ENCODE results near the gene NUDT1.

The NUDT1 gene

DNA sequence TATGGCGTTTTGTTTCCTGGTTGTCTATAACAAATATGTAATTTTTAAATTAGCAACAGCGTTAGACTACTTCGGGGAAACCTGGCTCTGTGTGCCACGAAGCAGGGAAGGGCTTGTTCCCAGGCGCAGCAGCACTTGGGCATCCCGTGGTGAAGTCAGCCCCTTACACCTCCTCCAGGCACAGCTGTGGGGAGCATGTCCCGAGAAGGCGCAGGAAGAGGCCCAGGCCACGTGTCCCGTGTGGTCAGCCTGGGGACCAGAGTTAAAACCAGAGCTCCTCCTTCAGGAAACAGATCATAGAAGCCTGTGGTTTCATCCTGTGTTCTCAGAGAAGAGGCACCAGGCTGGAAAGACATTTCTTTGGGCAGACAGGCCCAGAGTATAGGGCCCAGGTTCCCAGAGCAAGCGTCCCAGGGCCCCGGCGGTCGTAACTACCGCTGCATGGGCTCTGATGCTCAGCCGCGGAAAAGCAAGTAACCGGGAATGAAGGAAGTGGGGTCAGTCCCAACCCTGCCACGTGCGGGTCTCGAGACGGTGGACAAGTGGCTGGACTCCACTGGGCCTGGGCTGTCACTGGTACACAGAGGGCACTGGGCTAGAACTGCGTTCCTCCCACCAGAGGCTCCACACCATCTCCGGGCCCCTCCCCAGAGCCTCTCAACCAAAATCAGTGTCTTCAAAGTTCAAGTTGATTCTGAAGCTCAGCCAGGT is 7.1 kb downstream of the NUDT1 start:
- peak; percentile 49 for DNase-seq (ENCODE audit: low spot score)

GRCh38 chr7:2249744-2250323 is 7.8 kb downstream of the NUDT1 start:
- no peak for DNase-seq (ENCODE audit: low spot score)

GRCh38 chr7:2251381-2251780 is 9.4 kb downstream of the NUDT1 start:
- DNase-seq (ENCODE audit: low spot score): no peak

DNA sequence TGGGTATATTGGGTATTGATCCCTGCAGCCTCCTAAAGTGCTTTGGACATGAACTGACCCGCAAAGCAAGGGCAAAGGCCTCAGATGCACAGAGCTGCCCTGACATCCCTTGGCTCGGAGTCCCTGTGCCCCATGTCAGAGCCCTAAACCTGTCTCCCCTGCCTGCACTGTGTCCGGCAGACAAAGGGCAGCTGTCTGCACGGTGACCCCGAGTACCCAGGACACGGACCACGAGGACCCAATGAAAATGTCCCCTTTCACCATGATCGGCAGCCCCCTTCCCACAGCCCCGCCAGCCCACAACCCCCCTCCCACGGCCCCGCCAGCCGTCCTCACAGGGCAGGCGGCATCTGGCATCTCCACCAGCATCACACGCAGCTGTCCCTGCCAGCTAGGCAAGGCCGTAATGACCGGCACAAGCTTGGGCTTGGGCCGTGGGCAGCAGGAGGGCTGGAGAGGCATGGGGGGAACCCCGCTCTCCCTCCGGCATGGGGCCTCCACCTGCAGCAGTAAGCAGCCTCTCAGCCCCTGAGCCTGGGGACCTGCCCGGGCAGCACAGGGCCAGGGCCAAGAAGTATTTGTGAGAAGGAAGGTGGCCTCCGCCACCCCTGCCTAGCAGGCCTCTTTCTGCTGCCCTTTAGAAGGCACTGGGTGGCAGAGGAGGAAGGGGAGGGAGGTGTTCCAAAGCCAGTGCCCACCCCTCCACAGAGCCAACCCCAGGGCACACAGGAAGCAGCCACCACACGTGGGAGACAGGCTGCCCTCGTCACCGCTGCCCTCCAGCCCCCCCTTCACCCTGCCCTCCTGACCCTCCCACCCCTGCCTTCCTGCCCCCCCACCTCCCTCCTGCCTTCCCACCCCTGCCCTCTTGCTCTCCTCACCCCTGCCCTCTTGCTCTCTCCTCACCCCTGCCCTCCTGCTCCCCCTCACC is 10.1 kb downstream of the NUDT1 start:
- DNase-seq (ENCODE audit: low spot score): no peak

DNA sequence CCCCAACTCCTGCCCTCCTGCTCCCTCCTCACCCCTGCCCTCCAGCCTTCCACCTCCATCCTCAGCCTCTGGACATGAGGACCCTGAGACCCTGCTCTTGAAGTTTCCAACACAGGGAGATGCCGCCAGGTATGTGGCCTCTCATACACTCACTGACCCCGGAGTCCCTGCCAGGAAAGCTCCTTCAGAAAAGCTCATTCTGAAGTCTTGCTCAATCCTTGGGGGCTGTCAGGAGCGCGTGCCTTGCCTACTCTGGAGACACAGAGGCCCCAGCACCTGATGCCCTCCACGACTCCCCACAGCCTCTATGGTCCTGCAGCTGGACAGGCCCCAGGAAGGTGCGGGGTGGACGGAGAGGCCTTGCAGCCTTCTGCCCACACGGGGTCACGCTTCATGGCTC is 11.0 kb downstream of the NUDT1 start:
- DNase-seq (ENCODE audit: low spot score): no peak

DNA sequence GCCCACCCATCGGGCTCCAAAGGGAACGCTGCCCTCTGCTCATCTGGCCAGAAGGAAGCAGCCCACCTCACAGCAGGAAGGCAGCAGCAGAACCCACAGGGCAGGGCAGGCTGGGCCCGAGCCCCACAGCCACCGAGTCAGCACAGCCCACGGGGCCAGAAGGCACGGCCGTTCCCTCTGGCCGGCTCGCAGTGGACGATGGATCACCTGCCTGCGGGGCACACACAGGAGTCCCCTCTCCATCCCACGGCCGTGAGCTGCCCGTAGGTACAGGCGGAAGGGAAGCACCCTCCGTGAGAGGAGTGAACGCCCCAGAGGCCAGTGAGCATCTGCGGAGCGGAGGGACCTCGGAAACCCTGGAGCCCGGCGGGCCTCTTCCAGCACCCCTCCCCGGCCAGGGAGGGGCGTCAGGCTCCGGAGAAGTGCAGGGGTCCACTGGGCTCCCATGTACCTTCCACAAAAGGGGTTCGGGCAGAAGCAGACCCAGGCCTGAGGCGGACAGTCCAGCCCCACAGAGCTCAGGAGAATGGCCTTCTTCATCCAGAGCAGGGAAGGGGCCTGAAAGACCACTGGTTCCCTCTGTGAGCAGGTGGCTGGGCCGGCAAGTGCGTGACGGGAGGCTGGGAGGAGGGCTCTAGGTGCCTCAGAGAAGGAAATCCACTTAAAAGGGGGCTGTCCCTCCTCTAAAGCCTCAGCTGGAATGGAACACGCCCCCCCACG is 11.7 kb downstream of the NUDT1 start:
- DNase-seq (ENCODE audit: low spot score): no peak

DNA sequence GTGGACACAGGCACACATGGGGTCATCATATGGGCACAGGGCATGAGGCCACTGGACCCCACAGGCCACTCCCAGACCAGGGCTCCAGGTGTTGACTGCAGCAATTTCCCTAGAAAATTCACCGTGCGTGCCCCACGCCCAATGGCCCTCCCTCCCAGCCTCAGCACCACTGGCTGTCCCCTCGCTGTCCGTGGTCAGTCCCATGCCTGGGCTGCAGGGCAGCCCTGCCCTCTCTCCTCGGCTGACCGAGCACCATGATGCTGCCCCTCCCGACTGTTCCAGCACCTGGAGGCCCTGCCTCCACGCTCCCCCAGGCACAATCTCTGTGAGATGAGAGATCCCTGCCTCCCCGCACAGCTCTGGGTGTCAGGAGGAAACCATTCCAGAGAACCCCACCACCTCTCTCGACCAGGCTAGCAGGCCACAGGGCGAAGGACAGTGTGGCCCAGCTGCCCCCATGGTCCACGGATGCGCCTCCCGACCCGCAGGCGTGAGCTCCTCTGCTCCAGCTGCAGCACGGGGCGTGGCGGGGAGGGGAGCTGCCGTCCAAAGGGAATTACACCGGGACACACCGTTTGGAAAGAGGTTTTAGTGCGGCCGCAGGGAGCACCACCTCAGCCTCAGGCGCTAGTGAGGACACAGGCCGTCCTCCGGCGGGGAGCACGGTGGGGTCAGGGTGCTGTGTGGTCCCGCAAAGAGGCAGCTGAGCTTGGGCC is 12.6 kb downstream of the NUDT1 start:
- no peak for DNase-seq (ENCODE audit: low spot score)

DNA sequence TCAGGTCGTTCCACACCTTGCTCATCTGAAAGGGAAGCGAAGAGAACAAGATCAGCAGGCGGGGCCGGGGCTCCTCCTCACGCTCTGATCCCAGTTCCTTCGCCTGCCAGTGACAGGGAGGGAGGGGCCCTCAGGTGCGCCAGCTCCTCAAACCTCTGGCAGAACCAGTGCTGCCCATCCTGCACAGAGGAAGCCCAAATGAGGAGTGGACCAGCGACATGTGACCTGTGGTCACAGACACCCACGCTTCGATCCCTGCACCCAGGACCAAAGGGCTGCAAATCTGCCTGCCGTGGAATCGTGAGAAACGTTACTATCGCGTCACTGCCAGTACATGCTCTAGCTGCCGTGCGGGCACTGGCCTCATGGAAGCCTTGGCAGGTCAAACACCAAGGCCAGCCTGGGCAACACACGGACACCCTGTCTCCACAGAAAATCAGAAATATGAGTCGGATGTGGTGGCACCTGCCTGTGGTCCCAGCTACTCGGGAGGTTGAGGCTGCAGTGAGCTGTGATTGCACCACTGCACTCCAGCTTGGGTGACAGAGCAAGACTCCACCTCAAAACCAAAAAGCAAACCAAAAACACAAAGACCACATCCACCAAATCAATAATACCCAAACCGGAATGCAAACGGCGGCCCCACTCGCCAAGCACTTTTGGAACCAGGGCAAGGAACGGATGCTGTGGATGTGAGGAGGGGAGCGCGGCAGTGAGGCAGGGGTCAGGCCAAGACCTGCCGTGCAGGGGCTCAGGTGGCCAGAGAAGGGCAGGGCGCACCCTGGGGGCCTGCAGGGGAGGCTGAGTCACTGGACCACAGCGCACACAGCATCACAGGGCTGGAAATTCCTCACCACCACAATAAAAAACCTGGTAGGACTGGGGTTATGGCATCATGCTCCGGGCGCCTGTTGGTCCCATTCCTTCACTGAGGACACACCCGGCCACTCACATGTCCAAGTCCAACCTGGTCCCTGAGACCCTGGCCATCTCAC is 13.4 kb downstream of the NUDT1 start:
- no peak for DNase-seq (ENCODE audit: low spot score)

- no peak for DNase-seq (ENCODE audit: low spot score)
Observed at GRCh38 chr7:2256306-2257045, 14.4 kb downstream of the NUDT1 start.

DNA sequence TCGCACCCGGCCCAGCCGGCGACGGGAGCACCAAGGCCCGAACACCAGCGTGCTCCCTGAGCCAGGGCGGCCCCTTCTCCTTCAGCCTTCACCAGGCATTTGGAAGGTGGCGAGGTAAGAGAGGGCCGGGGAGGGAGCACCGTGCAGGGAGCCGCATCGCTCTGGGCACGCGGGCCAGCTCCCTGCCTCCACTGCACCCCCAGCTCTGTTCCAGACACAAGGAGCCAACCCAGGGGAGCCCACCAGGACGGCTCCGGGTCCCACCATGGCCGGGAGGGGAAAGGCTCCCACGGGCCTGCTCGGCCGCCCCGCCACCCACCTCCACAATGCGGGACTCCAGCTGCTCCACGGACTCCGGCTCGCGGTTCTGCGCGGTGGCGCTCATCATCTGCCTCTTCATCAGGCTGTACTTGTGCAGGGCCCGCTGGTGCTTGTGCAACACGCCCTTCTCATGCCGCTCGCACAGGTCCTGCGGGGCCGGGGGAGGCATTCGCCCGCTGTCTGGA is 15.1 kb downstream of the NUDT1 start:
- DNase-seq (ENCODE audit: low spot score): no peak

GRCh38 chr7:2257651-2258050 is 15.6 kb downstream of the NUDT1 start:
- DNase-seq (ENCODE audit: low spot score): no peak

- no peak for DNase-seq (ENCODE audit: low spot score)
Observed at GRCh38 chr7:2258661-2259365, 16.8 kb downstream of the NUDT1 start.

DNA sequence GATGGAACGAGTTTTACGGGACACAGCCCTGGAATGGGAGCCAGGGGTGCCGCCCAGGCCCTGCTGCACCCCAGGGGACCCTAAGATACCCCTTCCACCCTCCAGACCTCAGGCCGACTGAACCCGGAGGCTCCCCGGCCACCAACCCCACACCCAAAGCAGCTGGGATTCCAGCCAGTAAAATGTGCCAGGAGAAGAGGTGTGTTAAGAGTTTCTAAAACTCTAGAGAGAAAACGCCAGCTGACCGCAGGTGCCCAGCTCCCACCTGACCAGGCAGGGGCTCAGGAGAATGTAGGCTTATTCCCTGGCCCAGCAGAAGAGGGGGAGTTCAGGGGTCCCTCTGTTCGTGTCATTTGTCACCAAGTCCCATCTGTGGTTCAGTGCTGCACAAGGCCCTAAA is 17.5 kb downstream of the NUDT1 start:
- no peak for DNase-seq (ENCODE audit: low spot score)

DNA sequence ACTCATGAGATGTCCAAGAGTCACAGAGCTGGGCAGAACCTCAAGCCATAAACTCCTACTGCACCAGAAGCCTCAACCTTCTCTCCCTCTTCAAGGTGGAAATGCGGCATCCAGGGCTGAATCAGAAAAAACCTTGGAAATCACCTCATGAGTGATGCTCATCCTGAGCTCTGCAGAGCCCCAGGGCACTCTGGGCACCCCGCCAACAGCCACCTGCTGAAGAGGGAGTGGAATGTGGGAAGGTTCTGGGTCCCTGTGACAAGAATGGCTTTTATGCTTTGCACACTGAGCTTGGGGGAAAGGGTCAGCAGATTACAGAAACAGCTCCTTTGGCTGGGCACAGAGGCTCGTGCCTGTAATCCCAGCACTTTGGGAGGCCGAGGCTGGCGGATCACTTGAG is 18.8 kb downstream of the NUDT1 start:
- DNase-seq (ENCODE audit: low spot score): no peak

GRCh38 chr7:2261611-2262010 is 19.6 kb downstream of the NUDT1 start:
- no peak for DNase-seq (ENCODE audit: low spot score)

DNA sequence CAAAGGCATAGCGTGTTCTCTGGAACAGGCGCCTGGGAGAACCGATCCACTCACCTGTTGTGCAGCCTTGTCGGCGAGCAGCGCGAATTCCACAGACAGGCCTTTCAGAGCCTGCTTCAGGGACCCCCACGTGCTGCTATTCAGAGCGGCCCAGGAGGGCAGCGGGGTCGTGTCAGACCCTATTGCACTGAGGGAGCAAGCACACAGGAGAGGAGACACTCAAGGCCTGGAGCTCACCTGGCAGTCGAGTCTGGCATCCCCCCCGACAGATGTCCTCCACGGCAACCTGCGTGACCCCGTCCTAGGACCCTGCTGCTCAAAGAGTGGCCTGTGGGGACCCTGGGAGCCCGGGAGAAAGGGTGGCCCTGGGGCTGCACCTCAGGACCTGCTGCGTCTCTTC is 21.1 kb downstream of the NUDT1 start:
- no peak for DNase-seq (ENCODE audit: low spot score)

- DNase-seq (ENCODE audit: low spot score): no peak
Observed at GRCh38 chr7:2264158-2264557, 22.1 kb downstream of the NUDT1 start.

DNA sequence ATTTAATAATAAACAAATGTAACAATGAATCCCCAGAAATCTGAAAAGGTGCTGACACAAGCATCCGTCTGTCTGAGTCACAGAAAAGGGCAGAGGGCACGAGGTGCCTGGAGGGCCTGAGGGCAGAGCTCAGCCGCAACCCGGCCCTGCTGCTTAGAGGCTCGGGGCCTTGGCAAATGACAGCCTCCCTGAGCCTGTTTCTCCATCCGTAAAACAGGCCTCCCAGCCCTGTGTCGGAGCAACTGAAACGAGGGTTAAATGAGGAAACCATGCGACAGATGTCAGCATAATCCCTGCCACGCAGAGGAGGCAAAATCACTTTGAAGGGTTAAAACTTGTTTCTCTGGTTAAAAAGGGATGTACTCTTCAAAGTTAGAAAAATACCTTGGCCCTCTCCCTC is 24.9 kb downstream of the NUDT1 start:
- no peak for DNase-seq (ENCODE audit: low spot score)

Data from putamen (tissue), 1 donor.